GM06990 (cell line): ENCODE data around the gene ABHD12B.

Source experiments
- DNase-seq: peaks from one replicate; pipeline ENCODE4 v3.0.0-alpha.2; 2011; ENCODE audit not compliant: insufficient read length; ENCODE audit errors: extremely low read depth
- H3K27me3 ChIP-seq: replicated peaks from 2 replicates; pipeline ENCODE4 v1.6.0; 2011; ENCODE audit warnings: low read length; ENCODE audit not compliant: control insufficient read depth, insufficient read depth
- H3K36me3 ChIP-seq: 2 replicates; pipeline ENCODE4 v1.5.1; 2011; ENCODE audit warnings: low read length; ENCODE audit not compliant: control insufficient read depth, insufficient read depth
- H3K4me3 ChIP-seq: replicated peaks from 2 replicates; pipeline ENCODE4 v1.5.1; 2011; ENCODE audit warnings: low read depth, mild to moderate bottlenecking, control low read depth, low read length
- TF ChIP-seq, protein P1 (sequence below): IDR thresholded peaks from 2 replicates; pipeline ENCODE4 v1.5.1; 2011; ENCODE audit warnings: low read length, control low read depth, mild to moderate bottlenecking, inconsistent platforms; ENCODE audit not compliant: insufficient read depth, poor library complexity, severe bottlenecking

The ABHD12B gene

DNA sequence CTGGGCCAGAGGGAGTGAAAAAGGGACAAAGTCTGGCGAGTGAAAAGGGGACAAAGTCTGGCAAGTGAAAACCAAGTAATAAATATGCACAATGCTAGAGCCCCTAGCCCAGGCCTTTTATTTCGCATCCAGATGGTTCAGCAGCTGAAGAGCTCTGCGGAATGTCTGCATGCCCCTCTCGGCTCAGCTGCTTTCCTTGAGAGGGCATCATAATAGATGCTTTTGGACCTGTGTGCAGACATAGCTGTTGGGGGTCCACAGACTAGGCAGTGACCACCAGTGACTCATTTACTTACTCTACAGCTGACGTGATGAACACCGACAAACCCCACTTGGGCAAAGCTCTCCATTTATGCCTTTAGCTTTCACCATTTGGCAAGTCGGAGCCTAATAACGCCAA is 45.2 kb upstream of the ABHD12B start:
- no peak for DNase-seq
- Histone ChIP-seq H3K4me3 (no peak overlapping the region), H3K36me3 (peaks cover 6% of the 10 kb centered on the region), H3K27me3 (no peaks in the 10 kb centered on the region)
- TF ChIP-seq, protein P1, sequence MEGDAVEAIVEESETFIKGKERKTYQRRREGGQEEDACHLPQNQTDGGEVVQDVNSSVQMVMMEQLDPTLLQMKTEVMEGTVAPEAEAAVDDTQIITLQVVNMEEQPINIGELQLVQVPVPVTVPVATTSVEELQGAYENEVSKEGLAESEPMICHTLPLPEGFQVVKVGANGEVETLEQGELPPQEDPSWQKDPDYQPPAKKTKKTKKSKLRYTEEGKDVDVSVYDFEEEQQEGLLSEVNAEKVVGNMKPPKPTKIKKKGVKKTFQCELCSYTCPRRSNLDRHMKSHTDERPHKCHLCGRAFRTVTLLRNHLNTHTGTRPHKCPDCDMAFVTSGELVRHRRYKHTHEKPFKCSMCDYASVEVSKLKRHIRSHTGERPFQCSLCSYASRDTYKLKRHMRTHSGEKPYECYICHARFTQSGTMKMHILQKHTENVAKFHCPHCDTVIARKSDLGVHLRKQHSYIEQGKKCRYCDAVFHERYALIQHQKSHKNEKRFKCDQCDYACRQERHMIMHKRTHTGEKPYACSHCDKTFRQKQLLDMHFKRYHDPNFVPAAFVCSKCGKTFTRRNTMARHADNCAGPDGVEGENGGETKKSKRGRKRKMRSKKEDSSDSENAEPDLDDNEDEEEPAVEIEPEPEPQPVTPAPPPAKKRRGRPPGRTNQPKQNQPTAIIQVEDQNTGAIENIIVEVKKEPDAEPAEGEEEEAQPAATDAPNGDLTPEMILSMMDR: no peak

DNA sequence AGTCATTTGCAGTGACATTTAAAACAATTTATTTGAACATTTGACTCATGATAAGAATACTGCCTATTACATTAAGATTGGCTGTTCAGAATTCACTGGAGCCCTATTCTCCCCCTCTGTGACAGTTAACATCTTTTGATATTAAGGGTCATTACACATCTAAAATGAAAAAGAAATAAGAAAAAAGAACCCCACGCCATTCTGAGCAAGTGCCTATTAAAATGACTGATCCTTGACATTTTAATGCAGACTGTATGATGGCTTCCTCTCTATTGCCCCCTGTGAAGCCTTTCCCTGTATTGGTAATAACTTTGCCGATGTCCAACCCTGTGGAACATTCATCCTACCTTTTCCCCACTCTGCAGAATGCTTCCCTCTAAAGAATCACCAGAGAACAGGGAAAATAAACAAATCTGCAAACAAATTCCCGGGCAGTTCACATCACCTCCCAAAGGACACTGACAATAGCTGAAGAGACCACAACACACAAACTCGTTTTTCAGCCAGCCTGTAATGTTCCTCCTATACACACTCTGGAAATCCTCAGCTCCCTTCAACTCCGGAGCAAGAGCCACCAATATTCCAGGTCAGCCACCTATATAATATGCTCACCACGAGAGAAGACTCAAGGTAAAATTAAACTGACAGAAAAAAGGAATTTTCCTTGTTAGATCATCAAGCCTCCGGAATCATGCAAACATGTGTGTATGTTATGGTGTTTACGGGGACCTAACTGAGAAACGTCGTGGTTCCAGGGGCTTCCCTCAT is 42.9 kb upstream of the ABHD12B start:
- H3K36me3 ChIP-seq: peaks cover 6% of the 10 kb centered on the region
- H3K27me3 ChIP-seq: no peaks in the 10 kb centered on the region
- no peak for DNase-seq
- TF ChIP-seq, protein P1: no peak
- H3K4me3 ChIP-seq: peak overlapping the region; percentile 89

DNA sequence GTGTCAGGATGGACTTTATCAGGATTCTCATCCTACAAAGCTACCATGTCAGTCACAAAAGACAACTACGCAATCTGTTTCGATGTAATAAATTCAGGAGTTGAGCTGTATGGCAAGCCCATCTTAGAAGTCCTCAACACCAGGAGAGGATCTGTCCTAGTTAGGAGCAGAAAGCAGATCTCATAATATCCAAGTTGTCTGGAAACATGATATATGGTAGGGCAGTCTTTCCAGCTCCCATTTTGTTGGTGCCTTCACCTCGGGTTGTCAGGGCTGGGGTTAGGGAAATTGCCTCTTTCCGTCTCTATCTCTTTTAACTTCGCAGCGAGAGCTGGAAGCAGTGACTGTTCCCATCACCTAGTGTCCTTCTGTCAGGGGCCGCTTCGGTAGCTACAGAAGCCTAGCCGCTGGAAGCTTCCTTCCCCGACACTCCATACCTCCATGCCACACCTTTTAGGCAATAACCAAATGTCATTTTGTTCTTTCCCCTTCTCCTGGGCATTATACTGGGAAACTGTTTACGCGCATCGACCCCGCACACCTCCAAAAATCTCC is 42.3 kb upstream of the ABHD12B start:
- H3K27me3 ChIP-seq: no peaks in the 10 kb centered on the region
- peak overlapping the region; percentile 89 for H3K4me3 ChIP-seq
- H3K36me3 ChIP-seq: peaks cover 6% of the 10 kb centered on the region
- DNase-seq: no peak
- TF ChIP-seq, protein P1: no peak

DNA sequence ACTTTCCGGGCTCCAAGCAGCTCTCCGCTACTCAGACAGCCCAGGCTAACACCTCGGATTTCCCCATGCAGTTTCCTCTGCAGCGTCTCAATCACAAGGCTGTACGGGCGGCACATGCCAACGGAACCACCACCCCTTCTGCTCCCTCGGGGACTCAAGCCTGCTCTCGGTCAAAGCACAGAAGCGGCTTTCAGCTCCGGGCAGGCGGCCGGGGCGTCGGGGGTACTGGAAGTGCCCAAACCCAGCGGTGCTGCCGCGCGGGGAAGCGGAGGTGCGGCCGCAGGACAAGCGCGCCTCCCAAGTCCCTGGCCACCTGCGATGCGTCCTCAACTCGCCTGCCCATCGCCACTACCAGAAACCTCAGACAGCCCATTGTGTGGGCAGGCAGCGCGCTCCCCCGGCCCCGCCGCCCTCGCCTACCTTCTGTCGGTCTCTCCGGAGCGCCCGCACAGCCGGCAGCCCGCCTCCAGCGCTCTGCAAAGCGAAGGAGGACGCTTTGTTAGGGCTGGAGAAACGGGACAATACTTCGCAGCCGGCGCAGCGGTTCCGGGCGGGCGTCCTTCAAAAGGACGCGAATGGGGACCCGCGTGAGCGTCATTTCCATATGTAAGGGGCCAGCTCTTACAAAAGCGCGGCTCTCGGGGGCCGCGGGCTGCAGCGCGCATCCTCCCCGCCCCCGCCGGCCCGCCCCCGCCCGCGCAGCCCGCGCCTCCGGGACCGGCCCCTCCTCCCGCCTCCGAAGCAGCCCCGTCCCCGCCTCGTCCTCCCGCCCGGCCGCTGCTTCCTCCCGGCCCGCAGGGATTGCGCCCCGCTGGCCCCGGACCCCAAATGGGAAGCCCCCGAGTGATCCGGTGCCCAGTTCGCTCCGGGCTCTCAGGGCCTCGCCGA is 41.6 kb upstream of the ABHD12B start:
- peak overlapping the region; percentile 89 for H3K4me3 ChIP-seq
- H3K36me3 ChIP-seq: peaks cover 6% of the 10 kb centered on the region
- DNase-seq: peak; percentile 77
- no peaks in the 10 kb centered on the region for H3K27me3 ChIP-seq
- TF ChIP-seq, protein P1: no peak

DNA sequence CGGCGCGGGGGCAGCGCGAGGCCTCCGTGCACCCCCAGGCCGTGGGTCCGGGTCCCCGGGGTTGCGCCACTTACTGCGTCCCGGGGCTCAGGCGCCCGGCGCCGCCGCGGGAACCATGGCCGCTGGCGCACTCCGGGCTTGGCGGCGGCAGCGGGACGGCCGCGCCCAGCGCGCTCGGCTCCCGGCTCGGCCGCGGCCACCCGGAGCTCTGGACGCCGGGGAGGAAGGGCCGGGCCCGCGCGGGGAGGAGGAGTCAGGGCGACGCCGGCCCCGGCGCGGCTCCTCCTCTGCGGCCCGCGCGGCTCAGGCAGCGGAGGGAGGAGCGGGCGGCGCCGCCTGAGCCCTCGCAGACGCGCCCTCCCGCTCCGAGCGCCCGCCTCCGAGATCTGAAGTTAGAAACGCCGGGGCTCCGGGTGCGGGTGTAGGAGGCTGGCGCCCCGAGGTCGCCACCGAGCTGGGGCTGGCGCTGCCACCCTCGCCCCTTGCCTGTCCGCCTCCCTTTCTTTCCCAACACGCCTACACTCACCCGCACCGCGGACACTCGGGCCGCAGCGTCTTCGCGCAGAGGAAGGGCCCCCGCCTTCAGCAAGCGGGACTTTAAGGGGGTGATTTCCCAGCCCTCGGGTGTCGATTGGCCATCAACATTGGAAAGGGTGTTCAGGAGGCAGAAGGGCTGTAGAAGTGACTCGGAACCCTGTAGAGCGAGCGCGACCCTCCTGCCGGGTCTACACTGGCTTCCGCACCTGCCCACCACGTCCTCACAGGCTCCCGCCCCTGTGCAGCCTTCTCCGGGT is 40.7 kb upstream of the ABHD12B start, which contains the start of gene NIN:
NIN (minus strand) TSS at position 231 of the 794 bp plus-strand sequence. CDS start 9,106 bp downstream, outside the sequence.
- Histone ChIP-seq H3K4me3 (peak within 1 kb of the TSS; percentile 89), H3K36me3 (peaks cover 6% of the 10 kb centered on the region), H3K27me3 (no peaks in the 10 kb centered on the region)
- TF ChIP-seq, protein P1: no peak
- DNase-seq: peak; percentile 90
